Left lobe of liver (tissue), 2 donors: ENCODE measurements around the gene SGCD. TPM values are rescaled to one million over a fixed set of nuclear protein-coding genes. Genes with fewer than 3 reads are reported as not detected.

Source experiments
- ATAC-seq: fragments of 200-7000 bp; cut with Tn5 transposase; one replicate; pipeline ENCODE4 v1.9.1; 2020; ENCODE audit warnings: mild to moderate bottlenecking, moderate library complexity
- DNase-seq: peaks from one replicate; pipeline ENCODE4 v3.0.0-alpha.2; 2020; ENCODE audit warnings: low spot score
- total RNA-seq: library from RNA; stranded (reverse); gene quantifications from one replicate; pipeline ENCODE4 v1.2.1, GENCODE V29; 2021
- donor health status: DM: no; HTN: no; CAD: no; lungs with moderate emphysema.
- donor health status: DM: no; HTN: yes; CAD: no.

Gene SGCD
- total RNA-seq, 1 donor from 2014 or later, result 0.28 TPM

- DNase-seq (no peak), ATAC-seq (no peak)
These were observed 356.0 kb downstream of the SGCD start for GRCh38 chr5:156682971-156683370.

DNA sequence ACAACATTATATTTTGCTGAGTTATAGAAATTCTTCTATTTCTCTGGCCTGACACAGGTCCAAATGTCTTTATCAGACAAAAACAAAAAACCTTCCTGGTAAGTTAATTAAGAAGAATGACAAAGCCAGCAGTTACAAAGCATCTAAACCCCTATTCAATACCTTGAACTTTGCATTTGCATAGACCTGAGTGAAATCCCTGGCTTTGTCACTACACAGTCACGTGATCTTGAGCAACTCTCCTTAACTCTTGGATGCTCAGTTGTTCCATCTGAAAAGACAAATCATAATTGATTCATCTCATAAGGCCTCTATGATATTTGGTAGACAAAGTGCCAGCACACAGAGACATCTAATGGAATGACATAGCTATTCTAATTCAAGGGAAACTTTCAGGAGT is 356.5 kb downstream of the SGCD start:
- DNase-seq (no peak), ATAC-seq (no peak)

DNA sequence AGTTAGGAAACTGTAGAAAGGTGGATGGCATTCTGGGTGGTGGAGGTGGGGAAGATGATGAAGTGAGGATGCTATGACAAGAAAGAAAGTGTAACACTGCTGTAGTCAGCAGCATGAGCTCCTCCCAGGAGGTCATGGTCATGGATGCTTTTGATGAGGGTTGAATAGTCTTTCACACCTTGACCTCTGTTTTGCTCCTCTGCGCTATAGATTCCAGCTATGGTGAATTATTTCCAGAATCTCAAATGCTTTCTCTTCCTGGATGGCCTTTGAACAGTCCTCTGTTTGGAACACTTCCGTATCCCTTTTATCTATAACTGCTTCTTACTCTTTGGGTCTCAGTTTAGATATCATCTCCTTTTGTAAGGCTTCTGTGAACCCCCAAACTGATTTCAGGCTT is 357.3 kb downstream of the SGCD start:
- DNase-seq (no peak), ATAC-seq (no peak)

DNA sequence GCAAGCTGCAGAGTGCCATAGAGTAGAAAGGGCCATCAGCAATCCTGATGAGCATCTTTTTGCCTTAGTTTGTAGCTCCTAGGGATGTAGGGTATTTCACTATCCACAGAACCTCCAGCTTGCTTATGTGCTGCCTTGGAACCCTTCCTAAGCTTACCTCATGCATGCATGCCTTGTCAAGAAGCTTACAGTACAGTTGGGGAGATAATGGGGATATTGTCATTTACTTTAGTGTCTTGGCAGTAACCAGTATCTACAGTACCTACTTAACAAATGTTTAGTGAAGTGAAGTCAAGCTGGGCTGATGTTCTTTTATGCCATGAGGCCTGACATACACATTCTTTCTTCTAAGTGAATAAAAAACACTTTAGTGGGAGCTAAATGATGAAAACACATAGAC is 358.5 kb downstream of the SGCD start:
- ATAC-seq, result no peak
- no peak for DNase-seq

DNA sequence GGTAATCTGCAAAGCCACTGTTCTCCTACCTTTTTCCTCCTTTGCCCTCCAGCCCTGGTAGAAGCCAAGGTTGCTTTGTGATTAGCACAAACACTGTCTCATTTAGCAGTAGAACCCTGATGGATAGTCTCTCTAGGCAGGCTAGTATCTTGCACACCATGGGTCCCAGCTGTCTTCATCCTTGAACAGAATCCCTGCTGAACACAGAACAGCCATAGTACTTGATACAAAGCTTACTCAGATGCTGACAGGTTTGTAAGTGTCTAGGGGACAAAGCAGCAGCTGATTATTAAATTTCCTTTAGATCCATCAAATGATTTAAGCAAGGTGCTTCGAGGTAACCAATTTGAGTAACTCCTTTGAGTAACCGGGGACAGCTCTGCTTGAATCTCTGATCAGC is 359.4 kb downstream of the SGCD start:
- DNase-seq (no peak), ATAC-seq (no peak)

- no peak for ATAC-seq
- DNase-seq, result no peak
These were observed 359.8 kb downstream of the SGCD start for GRCh38 chr5:156686796-156687195.

DNA sequence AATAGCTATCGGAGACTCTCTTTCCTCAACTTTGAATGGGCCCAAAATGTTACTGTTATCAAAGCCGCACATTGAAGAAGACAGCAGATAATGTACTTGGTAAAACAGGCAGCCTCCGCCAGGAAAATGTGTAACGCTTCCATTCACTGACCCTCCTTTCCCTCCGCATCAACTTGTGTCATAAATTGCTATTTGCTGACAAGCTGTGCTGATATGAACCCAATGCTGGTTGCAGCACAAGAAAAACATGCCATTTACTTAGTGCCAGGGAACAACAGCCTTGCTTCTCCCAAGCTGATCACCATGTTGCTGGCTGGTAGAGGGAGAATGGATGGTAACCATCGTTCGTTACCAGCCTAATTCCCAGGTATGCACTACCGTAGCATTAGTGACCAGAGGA is 360.6 kb downstream of the SGCD start:
- ATAC-seq (no peak), DNase-seq (no peak)

GRCh38 chr5:156691572-156691971 is 364.6 kb downstream of the SGCD start:
- DNase-seq (no peak), ATAC-seq (no peak)

DNA sequence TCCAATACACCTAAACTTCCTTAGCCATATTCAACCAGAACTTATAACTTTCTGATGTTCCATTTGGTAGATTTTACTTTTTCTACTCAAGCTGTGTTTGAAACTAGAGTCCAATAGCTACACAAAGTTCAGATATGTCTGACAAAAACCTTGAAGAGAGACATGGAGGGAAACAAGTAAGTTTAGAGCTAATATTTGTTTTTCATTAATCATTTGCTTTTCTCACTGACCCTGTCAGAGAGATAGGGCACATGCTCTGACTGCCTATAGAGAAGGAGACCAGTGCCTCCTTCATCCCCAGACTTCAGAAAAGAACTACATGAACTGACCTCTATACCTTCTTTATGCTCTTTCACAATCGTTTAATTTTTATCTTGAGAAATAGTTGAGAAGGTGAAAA is 366.1 kb downstream of the SGCD start:
- ATAC-seq (peak; percentile 90), DNase-seq (no peak)

- ATAC-seq (no peak), DNase-seq (no peak)
These were observed 367.6 kb downstream of the SGCD start for GRCh38 chr5:156694598-156694997.

GRCh38 chr5:156695774-156696173 is 368.8 kb downstream of the SGCD start:
- ATAC-seq, result no peak

GRCh38 chr5:156698323-156698722 is 371.4 kb downstream of the SGCD start:
- DNase-seq (no peak), ATAC-seq (no peak)

More at GRCh38 chr5:156695774-156696173, 368.8 kb downstream of the SGCD start:
- DNase-seq, result no peak

DNA sequence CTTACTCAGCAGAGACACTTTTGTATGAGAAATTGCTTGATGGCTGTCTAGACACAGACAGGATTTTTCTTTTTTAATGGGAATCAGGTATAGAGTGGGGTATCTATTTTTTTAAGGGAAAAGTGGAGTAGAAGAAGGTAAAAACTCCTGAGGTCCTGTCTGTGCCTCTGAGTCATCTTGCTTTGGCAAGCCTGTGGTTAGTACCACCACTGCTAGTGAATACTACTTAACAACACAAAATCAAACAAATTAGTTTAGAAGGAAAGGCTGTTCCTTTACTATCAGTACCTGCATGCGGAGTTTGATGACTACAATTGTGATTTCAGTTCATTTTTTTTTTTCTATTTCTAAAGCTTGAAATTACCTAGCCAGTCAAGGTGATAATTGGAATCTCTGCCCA is 372.2 kb downstream of the SGCD start:
- no peak for ATAC-seq
- DNase-seq, result no peak

DNA sequence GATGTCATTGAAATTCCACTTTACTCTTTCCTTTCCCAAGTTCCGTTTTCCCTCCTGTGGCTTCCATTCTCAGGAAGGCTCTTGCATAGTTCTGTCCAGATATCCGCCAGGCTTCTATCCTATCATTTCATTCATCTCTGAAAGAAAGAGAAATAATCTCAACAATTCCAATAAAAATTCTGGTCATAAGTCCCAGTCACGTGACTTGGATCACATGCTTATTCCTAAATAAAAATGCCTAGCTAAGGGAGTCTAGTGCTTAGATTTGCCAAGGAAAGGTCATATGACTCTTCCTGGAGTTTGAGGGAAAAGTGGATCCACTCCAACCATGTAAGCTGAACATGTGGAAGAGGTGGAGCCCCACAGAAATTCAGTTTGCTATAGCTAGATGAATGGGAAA is 377.2 kb downstream of the SGCD start:
- DNase-seq (no peak), ATAC-seq (no peak)

DNA sequence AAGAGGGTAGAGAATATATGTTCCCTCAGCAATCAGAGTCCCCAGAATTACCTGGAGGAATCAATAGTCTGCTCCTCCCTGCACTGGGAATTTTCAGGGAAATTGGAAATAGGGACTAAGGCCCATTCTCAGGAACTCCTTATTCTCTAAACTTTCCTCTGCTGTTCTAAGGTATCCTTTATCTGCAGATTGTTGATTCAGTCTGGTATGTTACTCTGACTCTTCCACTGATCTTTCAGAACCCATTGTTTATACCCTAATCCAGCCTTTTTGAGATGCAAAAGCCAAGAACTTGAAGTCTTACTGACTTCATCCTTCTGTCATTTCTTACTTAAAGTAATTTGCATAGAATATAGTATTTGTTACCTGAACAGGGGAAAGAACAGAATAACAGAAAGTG is 379.7 kb downstream of the SGCD start:
- DNase-seq (no peak), ATAC-seq (no peak)

GRCh38 chr5:156707750-156708149 is 380.8 kb downstream of the SGCD start:
- DNase-seq, result no peak
- ATAC-seq, result no peak

GRCh38 chr5:156715287-156715686 is 388.3 kb downstream of the SGCD start:
- no peak for ATAC-seq

GRCh38 chr5:156716591-156717380 is 389.8 kb downstream of the SGCD start:
- no peak for ATAC-seq
- no peak for DNase-seq

More at GRCh38 chr5:156715287-156715686, 388.3 kb downstream of the SGCD start:
- DNase-seq, result no peak

- DNase-seq, result no peak
- ATAC-seq, result no peak
These were observed 392.0 kb downstream of the SGCD start for GRCh38 chr5:156718985-156719384.

DNA sequence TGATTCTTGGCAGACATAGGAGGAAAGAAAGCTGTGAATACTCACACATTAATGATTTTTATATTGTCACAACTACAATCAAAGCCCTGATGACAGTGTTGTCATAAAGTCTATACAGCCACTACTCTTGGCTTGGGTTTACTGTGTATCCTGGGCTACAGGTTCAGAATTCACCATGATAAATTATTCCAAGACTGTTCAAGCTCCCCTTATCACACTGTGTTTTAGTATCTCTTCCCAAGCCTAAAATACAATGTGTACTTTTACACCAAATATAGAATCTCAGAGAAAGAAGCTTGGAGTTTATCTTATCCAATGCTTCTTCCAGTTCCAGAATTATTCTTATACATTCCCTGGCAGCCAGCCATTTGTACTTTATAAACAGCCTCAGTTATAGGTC is 395.4 kb downstream of the SGCD start:
- no peak for DNase-seq
- no peak for ATAC-seq

DNA sequence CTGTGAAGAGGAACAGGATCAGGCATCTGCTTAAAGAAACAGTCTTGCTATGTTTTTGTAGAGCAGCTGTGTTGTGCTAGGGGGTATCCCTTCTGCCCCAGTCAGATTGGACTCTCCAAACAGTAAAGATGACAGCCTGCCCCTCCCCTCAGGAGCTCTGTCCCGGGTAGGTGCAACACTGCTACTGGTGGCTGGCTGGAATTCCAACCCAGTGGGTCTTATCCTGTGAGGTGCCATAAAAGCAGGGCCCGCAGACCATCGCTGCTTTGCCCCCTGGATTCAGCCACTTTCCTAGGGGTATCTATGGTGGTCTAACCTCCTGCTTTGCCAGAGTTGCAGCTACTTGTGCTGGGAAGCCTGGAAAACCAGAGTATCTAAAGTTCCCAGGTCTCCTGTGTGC is 408.5 kb downstream of the SGCD start:
- no peak for ATAC-seq

DNA sequence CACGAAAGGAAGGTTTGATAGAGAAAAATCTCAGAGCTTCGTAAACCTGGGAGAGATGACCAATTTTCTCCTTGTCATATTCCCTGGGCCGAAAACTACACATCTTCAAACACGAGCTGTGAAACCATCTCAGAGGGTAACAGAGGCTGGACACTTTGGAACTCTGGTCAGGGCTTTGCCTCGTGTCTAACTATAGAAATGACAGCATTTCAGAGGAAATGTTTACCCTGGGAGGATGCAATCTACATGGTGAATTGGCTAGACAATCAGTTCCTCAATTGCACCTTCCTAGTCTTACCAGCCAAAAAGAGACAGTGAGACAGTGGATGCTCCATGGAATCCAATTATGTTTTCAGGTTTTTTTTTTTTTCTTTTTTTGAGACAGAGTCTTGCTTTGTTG is 414.6 kb downstream of the SGCD start:
- DNase-seq (no peak), ATAC-seq (no peak)

More for the DNA sequence above, 408.5 kb downstream of the SGCD start:
- no peak for DNase-seq

- DNase-seq, result no peak
- ATAC-seq, result no peak
These were observed 426.9 kb downstream of the SGCD start for GRCh38 chr5:156753846-156754245.
